Muscle of back (tissue), 11 donors: Measurements from ENCODE around the gene BORCS6. TPM values are rescaled to one million over a fixed set of nuclear protein-coding genes. Genes with fewer than 3 reads are reported as not detected.
"Not testable (repeated sequence)": the region's sequence is repeated elsewhere in the genome, so short reads cannot be mapped to it uniquely, and the experiment has no call there.

Experiments
- DNase-seq, 3 donors: peaks; one replicate each; pipeline versions ENCODE4 v3.0.0 to v3.0.0-alpha.2; 2013
- polyA plus RNA-seq, 10 donors: library from polyadenylated mRNA; unstranded; fragments of 120-200 nt; gene quantifications; one replicate each; pipeline ENCODE4 v1.2.1, GENCODE V29; 2013; ENCODE audit not compliant: insufficient read length in 10 of 10

The BORCS6 gene
- polyA plus RNA-seq, 10 donors: 3.1 to 4.7 (median 3.8) TPM

DNA sequence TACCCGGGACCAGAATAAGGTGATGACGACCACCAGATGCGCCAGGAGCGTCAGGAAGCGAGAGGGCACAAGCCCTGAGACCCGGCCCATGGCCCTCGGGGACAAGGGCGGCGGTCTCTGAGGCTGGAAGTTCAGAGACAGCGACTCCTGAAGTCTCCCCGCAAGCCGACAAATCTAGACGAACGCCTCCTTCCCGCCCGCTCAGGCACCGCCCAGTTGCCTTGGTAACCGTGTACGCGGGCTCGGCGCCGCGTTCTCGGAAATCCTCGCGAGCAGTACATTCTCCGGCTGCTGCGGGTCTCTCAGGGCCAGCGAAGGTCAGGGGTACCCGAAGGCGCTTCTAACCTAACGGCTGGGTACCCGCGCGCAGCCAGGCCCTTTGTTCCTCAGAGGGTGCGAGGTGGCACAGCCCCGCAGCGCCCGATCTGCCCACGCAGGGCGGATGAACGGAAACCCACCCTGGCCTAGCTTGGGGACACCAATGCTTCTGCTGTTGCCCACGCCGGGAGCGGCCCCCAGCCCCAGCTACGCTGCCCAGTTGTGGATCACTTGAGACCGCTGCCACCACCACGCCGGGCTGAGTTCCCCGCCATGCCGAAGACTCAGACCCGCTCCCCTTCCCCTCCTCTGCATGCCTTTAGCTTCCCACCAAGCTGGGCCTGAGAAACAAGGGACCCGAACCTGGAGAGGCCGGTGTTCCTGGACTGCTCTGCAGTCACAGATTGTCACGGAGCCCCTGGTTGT lies 13.6 kb downstream of the BORCS6 start, which contains the start of gene TMEM107:
Gene TMEM107 (minus strand): TSS at position 184 of the 744 bp plus-strand sequence. CDS start 94 bp downstream, at position 90.
- DNase-seq: peak; percentile 83 to 97 (median 94)

DNA sequence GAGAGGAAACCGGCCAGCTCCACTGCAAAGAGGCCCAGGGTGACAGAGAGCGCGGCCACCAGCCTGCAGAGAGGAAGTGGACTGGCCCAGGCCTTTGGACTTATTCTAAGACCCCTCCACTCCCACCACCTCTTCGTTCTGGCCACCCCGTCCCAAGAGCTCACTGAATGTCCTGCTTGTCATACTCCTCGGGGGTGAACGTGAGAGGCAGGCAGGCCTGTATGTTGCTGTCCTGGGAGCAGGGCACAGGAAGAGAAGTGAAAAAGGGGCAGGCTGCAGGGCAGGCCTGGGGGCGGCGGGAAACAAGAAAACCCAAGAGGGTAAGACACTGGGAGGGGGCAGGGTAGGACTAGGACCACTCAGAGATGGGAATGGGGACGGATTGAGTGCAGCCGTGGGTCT lies 14.2 kb downstream of the BORCS6 start:
- no peak for DNase-seq

GRCh38 chr17:8173871-8174322 lies 16.1 kb downstream of the BORCS6 start:
- no peak for DNase-seq

DNA sequence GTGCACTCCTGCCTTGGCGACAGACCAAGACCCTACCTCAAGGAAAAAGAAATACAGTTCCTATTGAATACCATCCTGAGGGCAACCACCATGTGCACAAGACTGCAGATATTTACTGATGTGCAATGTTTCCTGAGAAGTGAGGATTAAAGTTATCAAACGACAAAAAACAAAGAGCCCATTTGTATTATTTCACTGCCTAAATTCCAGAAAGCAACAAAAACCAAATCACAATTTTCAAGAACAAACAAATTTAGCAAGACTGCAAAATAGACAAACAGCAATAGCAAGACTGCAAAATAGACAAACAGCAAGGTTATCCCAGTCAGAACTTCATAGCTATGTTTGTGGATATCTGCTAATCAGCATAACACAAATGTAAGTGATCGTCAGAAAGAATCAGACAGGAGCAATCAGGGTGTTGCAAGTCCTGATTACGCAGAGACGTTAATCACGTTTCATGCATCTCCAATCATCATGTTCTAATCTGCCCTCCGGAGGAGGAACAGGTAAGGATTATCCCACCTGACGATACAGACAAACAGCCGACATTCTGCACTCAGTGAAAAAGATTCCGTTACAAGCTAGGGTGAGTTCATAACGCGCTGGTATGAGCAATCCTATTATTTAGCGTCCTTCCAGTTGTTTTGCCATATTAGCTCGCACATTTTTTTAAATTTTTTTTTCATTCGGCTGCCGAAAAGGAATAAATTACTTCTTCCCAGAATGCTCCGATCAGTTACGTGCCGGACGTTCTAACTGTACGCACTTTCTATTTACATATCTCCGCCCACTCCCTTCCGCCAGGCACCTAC lies 16.7 kb downstream of the BORCS6 start:
- peak; percentile 91 to 97 (median 96) for DNase-seq

GRCh38 chr17:8170186-8170585 lies 19.8 kb downstream of the BORCS6 start:
- not testable (repeated sequence) for DNase-seq

DNA sequence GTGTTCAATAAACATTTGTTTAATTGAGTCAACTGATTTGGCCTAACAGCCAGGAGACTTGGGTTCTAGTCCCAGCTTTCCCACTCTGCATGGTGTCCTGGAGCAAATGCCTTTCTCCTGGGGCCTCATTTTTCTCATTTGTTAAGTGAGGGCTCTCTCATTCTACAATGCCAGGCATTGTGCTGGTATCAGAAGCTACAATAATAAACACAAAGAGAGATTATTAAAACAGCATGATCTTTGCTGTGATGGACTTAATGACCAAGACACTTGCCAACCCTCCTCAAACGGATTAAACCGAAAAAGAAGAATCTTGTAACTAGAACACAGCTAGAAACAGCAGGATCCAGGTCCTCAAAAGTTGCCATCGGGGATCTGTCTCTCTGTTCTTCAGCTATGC lies 22.5 kb downstream of the BORCS6 start:
- no peak for DNase-seq

- DNase-seq: no peak
Measured at GRCh38 chr17:8166731-8167130, 23.2 kb downstream of the BORCS6 start.

DNA sequence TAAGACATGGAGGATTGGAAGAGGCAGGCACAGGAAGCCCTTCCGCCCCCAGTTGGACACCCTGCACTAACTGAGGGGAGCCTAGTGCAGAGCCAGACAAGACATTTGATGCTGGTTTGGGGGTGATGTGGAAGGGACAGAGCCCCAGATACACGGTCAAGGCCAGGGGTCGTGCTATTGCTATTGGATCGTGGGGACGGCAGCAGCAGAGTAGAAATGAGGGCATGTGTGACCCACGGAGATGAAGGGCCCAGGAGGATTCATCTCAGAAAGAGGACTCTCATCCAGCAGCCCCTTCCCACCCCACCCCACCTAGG lies 25.2 kb downstream of the BORCS6 start:
- DNase-seq: no peak

DNA sequence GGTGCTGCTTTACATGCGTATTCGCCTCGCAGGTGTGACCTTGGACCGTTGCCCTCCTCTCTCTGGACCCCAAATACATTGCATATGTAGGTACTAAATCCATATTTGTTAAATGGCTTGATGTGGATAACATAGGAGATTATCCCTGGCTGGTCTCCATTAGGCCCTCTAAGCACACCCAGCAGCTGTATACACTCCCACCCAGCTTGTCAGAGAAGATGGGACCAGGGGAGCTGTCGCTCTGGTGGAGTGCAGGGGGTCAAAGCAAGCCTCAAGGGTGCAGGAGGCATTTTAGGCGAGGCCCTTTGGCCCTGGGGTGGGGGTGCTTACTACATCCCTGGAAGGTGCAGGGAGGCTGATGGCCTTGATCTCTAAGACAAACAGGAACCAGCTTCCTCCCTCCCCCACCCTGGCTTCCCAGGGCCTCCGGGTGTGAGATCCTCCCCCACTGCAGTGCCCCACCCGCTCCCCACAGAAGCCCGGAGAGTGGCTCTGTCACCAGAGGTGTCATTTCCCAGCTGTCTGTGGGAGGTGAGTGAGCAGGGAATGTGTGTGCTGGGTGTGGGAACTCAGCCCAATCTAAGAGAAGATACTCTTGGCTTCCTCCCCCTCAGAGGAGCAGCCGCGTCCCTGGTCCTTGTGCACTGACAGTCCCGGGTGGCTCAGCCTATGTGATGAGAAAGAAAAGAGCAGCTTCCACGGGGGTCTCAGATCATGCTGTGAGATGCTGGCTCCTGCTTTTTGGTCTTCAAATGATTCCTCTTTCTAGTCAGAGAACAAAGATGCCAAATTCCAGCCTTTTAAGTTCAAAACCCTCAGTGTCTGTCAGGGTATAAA lies 25.8 kb downstream of the BORCS6 start:
- peak in 1 of 3 donors; percentile 80 for DNase-seq

DNA sequence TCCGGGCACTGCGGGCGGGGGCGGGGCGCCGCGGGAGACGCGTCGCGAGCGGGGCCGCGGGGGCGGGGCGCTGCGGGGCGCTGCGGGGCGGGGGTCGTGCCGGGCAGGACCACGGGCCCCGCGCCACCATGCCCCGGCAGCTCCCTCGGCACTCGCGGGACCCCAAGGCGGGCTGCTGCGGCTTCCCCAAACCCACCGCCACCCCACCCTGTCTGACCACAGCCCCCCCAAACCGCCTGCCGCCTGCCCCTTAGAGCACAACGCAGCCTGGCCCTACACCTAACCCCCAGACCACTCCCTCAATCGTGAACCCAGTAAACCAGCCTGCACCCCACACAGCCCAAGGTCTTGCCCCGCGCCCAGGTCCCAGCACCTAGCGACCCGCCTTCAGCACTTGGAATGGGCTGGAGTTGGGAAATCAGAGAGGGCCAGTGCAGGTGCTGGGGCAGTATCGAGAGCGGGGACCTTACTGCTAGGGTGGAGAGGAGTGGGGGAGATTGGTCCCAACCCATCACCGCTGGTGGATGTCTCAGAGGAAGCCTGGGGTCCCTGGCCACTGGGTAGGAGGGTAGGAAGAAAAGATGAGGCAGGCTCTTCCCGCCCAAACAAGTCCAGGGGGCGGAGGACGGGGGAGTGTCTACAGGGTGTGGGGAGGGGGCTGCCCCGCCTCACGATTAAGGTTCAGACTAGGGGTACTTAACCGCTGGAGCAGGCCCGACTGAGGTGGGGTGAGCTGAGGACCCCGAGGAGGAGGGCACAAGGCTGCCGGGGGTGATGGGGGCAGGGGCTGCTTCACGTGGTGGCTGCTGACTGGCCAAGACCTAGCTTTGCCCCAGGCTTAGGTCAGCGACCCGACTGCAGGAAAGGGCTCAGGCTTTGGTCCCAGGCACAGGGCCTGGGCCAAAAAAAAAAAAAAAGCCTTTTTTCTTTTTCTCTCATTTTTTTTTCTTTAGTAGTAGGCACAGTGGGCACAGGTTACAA lies 26.7 kb downstream of the BORCS6 start:
- DNase-seq: peak in 2 of 3 donors; percentile 79 to 82

DNA sequence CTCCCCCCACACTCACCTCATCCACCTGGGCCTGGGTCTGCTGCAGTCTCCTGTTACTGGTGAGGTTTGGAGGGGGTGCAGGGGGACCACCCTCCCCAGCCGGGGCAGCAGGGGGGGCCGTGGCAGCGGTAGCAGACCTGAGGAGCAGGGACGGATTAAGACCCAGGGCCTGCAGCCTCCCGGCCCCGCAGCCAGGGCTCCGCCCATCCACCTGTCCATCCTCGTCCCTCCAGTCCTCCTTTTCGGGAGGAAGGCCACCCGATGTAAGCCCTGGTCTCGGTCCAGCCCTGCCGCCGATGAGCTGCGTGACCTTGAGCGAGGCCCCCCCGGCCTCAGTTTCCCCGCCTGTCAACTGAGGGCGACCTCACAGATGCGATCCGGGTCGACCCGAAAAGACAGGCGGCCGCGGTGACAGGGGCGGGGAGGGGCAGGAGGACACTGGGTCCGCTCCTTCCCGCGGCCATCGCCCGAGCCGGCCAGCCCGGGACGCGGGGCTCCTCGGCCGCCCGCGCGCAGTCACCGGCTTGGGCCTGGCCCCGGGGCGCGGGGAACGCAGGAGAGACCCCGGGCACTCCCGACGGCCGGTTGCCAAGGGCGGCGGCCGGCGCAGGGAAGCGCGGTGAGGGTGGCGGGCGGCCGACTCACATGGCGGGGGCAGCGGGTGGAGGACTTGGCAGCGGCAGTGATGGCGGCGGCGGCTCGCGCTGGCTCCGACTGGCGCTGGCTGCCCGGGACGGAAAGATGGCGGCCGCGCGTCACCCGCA lies 27.6 kb downstream of the BORCS6 start, which contains the start of gene VAMP2:
Gene VAMP2 (minus strand): TSS at position 716 of the 764 bp plus-strand sequence. CDS start 69 bp downstream, at position 647.
- peak in 2 of 3 donors; percentile 83 to 93 for DNase-seq

GRCh38 chr17:8161289-8162232 lies 28.4 kb downstream of the BORCS6 start:
- DNase-seq: peak in 1 of 3 donors; percentile 43

- peak in 1 of 3 donors; percentile 16 for DNase-seq
Measured at GRCh38 chr17:8160741-8161221, 29.2 kb downstream of the BORCS6 start.

DNA sequence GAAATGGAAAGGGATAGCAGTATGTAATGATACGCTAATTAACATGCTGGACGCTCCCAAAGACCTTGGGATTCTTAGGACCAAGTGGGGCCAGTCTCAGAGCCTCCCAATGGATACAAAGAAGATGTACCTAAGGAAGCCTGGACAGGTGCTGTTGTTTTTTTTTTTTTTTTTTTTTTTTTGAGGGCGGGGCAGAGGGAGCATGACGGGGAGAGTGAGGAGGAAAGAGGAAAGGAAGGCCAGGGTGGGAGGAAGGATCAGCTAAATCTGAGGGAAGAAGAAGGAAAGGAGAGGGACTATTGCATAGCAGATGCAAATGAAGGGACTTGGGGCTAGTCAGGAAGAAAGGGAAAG lies 29.8 kb downstream of the BORCS6 start:
- DNase-seq: peak in 1 of 3 donors; percentile 24

GRCh38 chr17:8159459-8160223 lies 30.3 kb downstream of the BORCS6 start:
- peak in 1 of 3 donors; percentile 16 for DNase-seq

- no peak for DNase-seq
Measured at GRCh38 chr17:8159032-8159400, 31.0 kb downstream of the BORCS6 start.

- peak; percentile 84 to 93 (median 90) for DNase-seq
Measured at GRCh38 chr17:8158267-8159031, 31.5 kb downstream of the BORCS6 start.
